HuH-7.5 (cell line): ENCODE measurements around the gene PIH1D2.
"Not testable (repeated sequence)": the region's sequence is repeated elsewhere in the genome, so short reads cannot be mapped to it uniquely, and the experiment has no call there.

Source experiments
- DNase-seq: peaks from one replicate; pipeline ENCODE4 v3.0.0; 2011; ENCODE audit warnings: low spot score

The PIH1D2 gene

DNA sequence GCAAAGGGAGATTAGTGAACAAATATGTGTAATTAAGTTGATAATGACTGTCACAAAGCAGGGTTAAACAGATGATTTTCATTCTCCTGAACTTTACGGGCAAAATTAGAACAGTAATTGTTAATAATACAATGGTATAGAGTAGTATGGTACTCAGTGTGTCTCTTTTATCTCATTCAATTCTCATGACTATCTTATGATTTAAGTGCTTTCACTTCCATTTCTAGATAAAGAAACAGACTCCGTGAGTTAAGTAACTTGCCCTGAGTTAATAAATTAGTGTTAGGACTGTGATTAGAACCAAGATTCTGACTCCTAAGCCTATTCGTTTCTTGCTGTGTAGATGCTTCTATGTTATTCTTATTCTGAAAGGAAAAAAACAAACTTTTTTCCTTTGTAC lies 22.0 kb downstream of the PIH1D2 start:
- no peak for DNase-seq

DNA sequence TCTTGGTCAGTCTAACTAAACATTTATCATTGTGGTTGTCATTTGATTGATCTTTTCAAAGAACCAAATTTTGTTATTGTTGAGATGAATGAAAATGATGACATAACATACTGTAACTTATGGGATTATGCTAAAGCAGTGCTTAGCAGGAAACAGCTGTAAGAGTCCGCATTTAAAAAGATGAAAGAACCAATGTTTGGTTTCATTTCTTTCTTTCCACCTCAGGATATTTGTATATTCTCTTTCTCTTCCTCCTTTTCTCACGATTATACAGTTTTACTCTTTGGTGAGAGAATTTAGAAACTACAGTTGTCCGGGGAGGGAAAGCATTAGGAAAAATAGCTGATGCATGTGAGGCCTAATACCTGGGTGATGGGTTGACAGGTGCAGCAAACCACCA lies 23.1 kb downstream of the PIH1D2 start:
- DNase-seq: no peak

DNA sequence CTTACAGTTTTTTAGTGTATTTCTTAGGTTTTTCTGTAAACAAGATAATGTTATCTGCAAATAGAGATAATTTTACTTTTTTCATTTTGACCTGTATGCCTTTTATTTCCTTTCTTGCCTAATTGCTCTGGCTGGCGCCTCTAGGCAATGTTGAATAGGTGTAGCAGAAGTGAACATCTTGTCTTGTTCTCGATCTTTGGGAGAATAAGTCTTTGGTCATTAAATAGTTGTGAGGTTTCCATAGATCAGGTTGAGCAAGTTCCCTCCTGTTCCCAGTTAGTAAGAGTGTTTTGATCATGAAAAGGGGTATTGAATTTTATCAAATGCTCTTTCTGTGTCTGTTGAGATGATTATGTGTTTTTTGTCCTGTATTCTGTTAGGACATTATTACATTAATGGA lies 24.0 kb downstream of the PIH1D2 start:
- no peak for DNase-seq

DNA sequence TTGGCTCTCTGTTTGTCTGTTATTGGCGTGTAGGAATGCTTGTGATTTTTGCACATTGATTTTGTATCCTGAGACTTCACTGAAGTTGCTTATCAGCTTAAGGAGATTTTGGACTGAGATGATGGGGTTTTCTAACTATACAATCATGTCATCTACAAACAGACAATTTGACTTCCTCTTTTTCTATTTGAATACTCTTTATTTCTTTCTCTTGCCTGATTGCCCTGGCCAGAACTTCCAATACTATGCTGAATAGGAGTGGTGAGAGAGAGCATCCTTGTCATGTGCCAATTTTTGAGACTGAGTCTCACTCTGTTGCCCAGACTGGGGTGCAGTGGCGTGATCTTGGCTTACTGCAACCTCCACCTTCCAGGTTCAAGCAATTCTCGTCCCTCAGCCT lies 25.6 kb downstream of the PIH1D2 start:
- DNase-seq: not testable (repeated sequence)

DNA sequence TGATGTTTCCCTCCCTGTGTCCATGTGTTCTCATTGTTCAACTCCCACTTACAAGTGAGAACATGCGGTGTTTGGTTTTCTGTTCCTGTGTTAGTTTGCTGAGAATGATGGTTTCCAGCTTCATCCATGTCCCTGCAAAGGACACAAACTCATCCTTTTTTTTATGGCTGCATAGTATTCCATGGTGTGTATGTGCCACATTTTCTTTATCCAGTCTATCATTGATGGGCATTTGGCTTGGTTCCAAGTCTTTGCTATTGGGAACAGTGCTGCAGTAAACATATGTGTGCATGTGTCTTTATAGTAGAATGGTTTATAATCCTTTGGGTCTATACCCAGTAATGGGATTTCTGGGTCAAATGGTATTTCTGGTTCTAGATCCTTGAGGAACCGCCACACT lies 27.2 kb downstream of the PIH1D2 start:
- DNase-seq: not testable (repeated sequence)

DNA sequence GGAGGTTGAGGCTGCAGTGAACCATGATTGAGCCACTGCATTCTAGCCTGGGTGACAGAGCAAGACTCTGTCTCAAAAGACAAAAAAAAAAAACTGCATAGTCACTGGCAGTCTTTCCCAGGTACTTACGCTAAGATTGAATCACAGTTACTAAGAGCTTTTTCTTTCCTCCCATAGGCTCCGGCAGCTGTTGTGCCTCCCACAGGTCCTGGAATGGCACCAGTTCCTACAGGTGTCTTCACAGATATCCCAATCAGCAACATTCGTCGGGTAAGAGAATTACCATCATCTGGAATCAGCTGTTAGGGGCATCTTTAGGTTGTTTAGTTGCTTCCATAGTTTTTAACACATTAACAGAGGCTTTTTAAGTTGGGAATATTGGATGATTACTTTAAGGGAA lies 28.9 kb downstream of the PIH1D2 start:
- no peak for DNase-seq

DNA sequence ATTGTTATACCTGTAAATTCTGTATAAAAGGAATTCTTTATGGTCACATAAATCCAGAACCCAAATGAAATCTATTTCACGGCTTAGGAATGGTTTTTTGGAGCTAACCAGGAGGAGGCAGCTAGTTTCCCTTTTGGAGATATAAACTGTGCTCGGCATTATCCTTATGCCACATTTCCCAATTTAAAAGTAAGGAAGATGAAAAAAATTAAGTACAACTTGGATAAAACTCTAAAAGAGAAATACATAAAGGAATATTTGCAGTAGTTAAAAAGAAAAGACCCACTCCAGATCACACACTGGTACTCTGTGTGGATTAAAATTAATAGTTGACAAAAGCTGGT lies 30.9 kb downstream of the PIH1D2 start:
- DNase-seq: no peak

DNA sequence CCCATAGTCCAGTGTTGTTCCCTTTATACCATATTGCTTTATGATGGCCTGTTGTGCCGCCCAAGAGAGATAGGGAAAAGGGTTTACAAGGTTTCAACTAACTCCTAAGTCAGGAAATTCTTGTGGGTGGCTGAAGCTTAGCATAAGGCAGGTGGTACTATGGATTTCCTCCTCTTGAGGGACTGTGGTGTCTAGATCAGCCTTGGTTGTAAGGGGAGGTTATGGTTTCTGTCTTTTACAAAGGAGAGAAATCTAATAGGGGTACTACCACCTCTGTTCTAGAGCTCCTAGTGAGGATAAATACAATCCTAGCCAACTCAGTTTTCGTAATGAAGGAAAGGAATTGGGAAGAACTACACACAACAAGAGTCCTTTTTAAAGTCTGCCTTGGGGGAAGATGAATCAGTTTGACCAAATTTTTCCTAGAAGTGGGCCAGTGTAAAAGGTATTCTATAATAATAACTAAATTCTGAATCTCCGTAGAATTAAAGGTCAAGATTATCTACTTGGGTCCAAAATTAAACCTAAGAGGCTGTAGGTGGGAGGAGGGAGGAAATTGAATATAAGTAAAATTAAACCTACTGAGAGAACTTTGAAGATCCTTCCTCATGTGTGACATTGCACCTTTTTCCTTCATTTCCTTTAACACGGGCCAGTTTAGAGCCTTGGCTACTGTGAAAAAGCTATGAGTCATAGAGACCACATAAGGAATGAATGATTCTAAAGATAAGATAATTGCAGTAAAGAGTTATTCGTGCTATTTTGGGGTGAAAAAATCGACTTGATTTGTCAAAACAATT lies 31.5 kb downstream of the PIH1D2 start:
- no peak for DNase-seq

DNA sequence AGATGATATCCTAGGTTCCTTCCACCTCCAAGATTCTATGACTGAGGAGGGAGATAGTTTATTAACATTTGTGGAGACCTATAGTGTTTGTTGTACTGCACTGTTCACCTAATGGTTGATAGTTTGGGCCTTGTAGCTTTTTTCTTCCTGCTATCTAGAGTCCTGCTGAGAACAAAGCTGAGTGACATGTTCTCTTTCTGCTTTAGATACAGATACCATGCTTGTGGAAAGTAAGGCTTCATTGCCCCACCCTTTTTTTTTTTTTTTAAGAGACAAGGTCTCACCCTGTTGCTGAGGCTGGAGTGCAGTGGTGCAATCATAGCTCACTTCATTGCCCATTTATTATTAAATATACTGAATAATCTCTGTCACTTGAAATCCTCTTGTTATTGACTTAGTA lies 36.3 kb downstream of the PIH1D2 start:
- no peak for DNase-seq

- DNase-seq: no peak
Observed at GRCh38 chr11:112033902-112034301, 39.9 kb downstream of the PIH1D2 start.

DNA sequence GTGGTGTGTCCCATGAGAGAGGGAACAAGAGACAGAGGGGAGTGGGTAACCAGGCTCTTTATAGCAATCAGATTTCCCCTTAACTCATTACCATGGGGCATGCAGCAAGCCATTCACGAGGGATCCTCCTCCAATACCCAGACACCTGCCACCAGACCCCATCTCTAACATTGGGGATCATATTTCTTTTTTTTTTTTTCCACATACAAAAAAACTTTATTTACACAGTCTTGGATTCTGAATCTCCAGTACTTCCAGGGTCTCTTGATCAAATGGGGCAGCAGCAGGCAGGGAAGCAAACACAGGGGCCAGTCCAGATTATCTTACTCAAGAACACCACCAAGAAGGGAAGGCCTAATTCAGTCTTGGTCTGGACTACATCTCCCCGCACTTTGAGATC lies 44.4 kb downstream of the PIH1D2 start:
- DNase-seq: no peak

- DNase-seq: not testable (repeated sequence)
Observed at GRCh38 chr11:112026784-112027410, 46.9 kb downstream of the PIH1D2 start.

GRCh38 chr11:112025707-112026106 lies 48.1 kb downstream of the PIH1D2 start:
- no peak for DNase-seq

DNA sequence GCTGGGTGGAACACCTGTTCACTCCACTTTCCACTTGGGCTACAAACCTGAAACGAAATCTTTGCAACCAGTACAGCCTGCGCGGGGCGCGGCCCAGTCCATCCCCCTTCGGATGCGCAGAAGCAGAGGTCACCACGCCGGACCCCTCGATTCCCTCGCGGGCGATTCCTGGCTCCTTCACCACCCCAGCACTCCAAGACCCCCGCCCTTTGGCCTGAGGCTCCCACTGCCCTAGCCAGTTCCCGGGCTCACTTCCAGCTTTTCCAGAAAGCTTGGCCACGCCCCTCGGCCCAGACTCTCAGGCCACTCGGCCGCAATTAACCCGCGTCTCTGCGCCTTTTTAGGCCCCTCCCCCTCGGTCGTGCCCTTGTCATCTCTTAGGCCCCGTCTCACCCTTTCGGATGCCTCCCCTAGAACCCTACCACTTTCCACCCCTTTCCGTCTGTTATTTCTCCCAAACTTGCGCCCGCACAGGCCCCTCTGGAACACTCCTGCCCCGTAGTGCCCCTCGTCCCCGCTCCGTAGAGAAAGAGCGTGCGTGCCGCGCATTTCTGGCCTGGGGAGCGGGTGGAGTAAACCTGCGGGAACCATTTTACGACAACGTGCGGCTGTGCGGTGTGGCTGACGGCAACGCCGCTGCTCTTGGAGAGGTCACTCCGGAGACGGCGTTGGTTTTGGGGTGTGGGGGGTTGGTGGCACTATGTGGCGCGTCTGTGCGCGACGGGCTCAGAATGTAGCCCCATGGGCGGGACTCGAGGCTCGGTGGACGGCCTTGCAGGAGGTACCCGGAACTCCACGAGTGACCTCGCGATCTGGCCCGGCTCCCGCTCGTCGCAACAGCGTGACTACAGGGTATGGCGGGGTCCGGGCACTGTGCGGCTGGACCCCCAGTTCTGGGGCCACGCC lies 48.8 kb downstream of the PIH1D2 start, which contains the start of gene DLAT:
Gene DLAT (plus strand): TSS at position 636 of the 906 bp plus-strand sequence. CDS start 65 bp downstream, at position 701.
- DNase-seq: peak; percentile 60

- no peak for DNase-seq
Observed at GRCh38 chr11:112024178-112024772, 49.5 kb downstream of the PIH1D2 start.

GRCh38 chr11:112023104-112023503 lies 50.7 kb downstream of the PIH1D2 start:
- DNase-seq: no peak

DNA sequence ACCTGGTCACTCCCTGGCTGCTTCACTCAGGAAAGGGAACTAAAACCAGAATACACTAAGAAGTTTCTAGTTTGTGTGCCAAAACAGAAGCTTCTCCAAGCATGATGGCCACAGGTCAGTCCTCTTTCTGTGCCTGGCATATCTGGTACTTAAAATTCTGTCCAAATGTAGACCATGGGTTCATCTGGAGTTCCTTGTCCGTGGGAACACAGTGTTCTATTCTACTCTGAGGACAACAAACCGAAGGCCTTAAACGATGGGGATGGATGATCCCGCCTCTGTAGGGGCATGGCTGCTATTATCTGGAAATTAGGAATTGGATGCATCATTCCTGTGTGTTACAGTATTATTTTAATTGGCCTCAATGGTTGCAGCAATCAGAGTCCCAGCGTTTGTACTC lies 54.8 kb downstream of the PIH1D2 start:
- no peak for DNase-seq
